GM18868 (cell line): ENCODE data around the gene TNFSF9.
A peak's percentile ranks its signal among the peaks of the same experiment; 100 is the strongest.
"Not testable (repeated sequence)": the region's sequence is repeated elsewhere in the genome, so short reads cannot be mapped to it uniquely, and the experiment has no call there.

ENCODE experiments used
- ATAC-seq: cut with Tn5 transposase; IDR thresholded peaks from one replicate; pipeline ENCODE4 v1.9.1; 2021; ENCODE audit warnings: mild to moderate bottlenecking, moderate library complexity; ENCODE audit not compliant: unreplicated experiment

TNFSF9 gene

GRCh38 chr19:6508028-6508771 lies 22.6 kb upstream of the TNFSF9 start:
- not testable (repeated sequence) for ATAC-seq

- no peak for ATAC-seq
Observed at GRCh38 chr19:6509118-6509971, 21.5 kb upstream of the TNFSF9 start.

DNA sequence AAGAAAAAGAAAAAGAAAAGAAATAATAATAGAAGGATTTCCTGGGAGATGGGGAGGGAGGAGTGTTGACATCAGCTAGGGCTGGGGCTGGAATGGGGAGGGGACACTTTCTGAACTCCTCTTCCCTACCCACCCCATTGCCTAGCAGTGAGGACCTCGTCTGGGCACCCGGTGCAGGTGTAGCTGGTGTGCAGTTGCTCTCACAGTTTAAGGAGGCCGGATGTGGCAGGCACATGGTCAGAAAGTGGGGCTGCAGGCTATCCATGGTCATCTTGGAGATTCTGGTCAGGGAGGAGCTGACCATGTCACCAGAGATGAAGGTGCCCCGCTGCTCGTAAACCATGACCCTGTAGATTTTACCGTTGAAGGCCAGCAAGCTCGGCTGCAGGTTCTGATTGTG lies 20.2 kb upstream of the TNFSF9 start:
- ATAC-seq: no peak

GRCh38 chr19:6514089-6514488 lies 16.7 kb upstream of the TNFSF9 start:
- no peak for ATAC-seq

GRCh38 chr19:6514926-6515544 lies 15.8 kb upstream of the TNFSF9 start:
- no peak for ATAC-seq

DNA sequence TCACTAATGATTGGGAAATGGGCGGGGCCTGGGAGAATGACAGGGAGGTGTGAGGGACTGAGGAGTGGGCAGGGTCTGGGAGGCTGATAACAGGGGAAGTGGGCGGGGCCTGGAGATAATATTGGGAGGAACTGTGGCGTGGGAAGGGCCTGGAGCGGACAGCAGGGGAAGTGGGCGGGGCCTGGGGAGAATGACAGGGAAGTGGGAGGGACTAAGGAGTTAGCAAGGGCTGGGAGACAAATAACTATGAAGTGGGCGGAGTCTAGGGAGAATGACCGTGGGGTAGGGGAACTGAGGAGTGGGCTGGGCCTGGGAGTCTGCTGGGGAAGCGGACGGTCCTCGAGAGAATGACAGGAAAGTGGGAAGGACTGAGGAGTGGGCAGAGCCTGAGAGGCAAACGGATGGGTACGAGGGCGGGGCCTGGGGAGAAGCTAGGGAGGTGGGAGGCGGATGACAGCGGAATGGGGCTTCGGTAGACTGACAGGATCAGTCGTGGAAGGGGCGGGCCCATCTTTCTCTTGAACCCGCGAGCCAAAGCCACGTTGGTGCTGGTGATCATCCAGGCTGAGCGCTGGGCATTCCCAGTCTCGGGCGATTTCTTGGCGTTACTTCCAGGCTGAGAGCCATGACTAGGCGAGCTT lies 14.7 kb upstream of the TNFSF9 start:
- peak; percentile 36 for ATAC-seq

DNA sequence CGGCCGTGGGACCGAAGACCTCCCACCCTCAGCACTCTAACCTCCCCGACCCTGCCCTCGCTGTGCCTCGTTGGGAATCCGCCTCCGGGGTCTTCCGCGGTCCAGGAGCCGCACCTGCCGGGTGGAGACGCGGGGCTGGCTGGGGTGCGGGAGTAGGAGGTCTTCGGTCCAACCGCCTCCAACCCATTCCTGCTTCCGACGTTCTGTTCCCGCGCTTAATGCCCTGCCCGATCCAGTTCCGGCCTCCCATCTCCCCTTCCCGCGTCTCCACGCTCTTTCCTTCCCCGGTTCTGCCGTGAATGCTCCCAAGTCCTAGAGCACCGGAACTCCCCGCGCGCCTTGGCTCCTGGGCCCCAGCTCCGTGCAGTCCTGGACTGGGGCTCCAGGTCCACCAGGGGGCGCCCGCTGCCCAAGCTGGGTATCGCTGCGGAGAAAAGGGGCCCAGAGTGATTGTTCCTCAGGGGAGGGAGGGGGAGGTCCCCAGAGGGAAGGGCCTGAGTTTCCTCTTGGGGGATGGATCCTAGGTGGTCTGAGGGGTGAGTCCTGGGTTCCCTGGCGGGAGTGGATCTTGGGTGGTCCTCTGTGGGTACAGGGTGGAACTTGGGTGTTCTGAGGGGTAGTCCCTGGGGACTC lies 14.1 kb upstream of the TNFSF9 start:
- ATAC-seq: peak; percentile 54

- no peak for ATAC-seq
Observed at GRCh38 chr19:6518145-6518911, 12.5 kb upstream of the TNFSF9 start.

DNA sequence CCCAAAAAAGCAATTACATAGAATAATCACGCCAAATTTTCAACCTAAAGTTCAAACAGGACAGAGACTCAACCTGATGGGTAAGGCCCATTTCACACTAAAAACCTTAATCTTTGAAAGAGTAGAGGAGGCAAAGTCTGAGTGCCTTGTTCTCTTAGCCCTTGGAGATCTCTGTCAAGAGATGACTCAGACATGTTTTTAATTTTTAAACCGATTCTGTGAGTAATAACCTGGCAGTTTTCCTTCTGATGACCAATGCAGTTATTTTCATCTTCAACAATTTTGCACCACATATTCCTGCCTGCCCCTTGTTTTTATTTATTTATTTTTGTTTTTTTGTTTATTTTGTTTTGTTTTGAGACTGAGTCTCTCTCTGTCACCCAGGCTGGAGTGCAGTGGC lies 11.5 kb upstream of the TNFSF9 start:
- no peak for ATAC-seq

DNA sequence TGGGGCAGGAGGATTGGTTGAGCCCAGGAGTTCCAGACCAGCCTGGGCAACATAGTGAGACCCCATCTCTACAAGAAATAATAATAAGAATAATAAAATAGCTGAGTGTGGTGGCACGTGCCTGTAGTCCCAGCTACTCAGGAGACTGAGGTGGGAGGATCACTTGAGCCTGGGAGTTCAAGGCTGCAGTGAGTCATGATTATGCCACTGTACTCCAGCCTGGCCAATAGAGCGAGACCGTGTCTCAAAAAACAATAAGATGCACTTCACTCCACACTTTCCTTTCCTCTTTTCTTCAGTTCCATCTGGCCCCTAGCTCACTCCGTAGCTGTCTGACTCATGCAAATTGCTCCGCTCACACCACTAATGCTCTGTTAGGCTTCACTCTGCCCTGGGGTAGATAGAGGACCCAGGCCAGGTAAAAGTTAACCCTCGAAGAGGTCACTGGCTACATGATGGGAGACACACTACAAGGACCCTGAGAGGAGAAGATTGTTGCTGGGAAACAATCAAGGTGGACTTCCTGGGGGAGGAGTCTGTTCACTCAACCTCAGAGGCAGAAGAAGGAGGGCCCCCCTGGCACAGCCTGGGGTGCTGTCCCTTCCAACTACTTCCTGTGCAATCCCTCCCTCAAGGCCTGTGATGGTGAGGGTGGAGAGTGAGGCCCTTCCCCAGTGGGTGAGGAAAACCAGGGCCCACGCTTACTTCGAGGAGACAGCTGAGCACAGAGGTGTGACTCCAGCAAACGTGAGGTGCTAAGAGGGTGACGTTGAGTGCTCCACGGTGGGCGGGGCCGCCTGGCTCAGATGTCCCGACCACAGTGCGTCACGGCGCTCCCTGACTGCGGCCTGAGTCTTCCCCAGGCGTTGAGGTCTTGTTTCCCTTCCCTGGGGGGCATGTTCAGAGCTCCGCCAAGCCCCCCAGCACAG lies 8.8 kb upstream of the TNFSF9 start:
- ATAC-seq: peak; percentile 51

DNA sequence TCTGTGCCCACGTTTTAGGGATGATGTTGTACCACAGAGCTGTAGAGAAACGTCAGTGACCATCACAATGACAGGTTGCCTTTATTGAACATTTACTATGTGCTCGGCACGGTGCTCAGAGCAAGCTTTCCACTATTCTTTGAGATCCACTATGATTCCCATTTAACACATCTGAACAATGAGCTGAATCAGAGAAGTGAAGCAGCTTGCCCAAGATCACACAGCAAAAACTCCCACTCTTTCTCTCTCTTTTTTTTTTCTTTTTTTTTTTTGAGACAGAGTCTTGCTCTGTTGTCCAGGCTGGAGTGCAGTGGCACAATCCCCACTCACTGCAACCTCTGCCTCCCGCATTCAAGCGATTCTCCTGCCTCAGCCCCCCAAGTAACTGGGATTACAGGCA lies 8.1 kb upstream of the TNFSF9 start:
- no peak for ATAC-seq

DNA sequence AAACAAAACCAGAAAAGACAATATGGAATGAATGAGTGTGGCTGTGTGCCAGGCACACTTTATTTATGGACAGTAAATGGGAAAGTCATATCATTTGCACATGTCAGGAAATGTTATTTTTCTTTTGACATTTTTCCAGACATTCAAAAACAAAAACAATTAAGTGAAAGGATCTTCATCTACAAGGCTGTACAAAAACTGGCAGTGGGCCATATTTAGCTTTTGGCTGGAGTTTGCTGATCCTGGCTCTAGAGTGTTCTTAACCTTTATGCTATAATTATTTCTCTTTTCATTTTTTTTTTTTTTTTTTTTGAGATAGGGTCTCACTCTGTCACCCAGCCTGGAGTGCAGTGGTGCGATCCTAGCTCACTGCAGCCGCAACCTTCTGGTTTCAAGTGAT lies 6.5 kb upstream of the TNFSF9 start:
- ATAC-seq: no peak

- ATAC-seq: peak; percentile 46
Observed at GRCh38 chr19:6527893-6528543, 2.8 kb upstream of the TNFSF9 start.

DNA sequence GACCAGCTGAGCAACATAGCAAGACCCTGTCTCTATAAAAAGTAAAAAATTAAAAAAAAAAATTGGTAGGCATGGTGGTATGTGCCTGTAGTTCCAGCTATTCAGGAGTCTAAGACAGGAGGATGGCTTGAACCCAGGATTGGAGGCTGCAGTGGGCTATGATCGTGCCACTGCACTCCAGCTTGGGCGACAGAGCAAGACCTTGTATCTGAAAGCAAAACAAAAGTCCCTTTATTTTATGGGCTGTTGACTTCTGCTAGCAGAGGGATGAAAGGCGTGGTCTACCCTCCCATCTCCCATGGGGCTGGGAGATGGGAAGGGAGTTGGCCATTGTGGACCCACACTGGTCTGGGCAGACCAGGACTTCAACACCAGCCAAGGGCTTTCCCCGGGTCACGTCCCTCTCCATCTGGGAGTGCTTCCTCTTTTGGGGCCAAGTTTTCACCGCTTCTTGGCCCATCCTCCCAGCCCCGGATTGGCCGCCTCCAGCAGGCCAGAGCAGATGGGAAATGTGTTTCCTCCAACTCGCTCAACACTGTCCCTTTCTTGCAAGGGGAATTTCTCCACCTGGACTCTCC lies 2.2 kb upstream of the TNFSF9 start:
- peak; percentile 1 for ATAC-seq

DNA sequence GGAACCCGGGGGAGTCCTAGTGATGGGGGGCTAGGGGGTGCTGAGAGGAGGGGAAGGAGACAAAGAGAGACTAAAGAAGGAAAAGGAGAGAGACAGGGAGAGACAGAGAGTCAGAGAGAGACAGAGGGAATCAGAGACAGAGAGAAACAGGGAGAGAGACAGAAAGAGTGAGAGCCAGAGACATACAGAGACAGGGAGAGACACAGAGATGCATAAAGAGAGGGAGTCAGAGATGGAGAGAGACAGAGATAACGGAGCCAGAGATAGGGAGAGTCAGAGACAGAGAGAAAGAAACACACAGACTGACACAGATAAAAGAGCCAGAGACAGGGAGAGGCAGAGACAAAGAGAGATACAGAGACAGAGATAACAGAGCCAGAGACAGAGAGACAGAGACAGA lies 1.5 kb upstream of the TNFSF9 start:
- ATAC-seq: no peak

GRCh38 chr19:6529937-6530385 lies 865 bp upstream of the TNFSF9 start:
- no peak for ATAC-seq

- no peak for ATAC-seq
Observed at GRCh38 chr19:6531163-6531955, 533 bp downstream of the TNFSF9 start.
